ENCODE results near the gene DYSF.

DYSF gene

DNA sequence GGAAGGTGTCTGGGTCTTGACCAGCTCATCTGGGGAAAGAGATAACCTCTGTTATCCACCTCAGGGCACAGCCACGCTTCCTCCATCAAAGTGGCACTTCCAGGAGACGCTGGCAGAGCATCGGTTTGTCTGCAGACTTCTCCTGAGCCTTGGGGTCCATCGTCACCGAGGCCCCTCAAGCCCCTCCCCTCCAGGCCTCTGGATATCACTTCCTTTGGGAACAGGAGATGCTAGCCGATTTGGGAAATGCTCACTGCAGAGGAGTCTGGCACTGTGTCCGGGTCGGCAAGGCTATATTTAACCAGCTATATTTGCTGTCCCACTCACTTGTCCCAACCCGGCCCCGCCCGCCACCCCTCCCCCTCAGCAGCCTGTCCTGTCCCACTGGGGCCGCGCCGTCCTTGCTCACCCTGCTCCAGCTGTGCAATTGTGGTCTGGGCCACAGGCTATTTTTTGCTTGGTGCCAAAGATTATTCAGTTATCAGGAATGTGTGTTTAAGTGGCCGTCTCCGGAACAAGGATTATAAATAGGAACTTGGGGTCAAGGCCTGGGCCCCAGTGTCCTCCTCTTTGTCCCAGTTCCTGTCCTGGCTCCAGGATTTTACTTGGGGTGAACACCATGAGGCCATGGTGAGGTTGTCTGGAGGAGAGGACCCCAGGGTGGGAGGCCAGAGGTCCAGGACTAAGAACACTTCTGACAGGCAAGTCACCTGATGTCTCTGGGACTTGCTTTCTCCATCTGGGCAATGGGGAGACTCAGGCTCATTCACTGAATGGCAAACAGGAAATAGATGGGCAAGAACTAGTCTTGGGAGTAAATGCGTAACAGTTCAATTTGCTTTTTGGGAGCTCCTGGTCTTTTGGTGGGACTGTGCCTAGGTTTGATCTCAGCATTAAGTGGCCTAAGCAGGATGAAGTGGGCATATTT lies 263.6 kb downstream of the DYSF start:
- DNase-seq, result no peak

DNA sequence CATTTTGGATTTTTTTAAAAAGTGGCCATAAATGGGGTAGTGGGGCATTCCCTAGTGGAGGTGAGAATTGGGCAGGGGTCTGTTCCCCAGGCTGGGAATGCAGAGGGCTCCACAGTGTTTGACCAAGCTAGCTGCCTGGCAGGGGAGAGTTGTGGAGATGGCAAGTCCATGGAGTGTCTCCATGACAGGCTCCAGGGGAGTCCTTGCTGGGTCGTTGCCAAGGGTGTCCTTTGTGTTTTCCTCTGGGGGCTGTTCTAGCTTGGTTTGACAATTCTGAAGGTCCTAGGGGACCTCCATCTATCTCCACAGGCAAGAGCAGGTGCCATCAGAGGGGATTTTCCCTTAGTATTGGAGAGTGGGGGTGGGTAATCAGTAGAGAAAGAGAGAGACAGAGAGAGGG lies 265.3 kb downstream of the DYSF start:
- no peak for DNase-seq

DNA sequence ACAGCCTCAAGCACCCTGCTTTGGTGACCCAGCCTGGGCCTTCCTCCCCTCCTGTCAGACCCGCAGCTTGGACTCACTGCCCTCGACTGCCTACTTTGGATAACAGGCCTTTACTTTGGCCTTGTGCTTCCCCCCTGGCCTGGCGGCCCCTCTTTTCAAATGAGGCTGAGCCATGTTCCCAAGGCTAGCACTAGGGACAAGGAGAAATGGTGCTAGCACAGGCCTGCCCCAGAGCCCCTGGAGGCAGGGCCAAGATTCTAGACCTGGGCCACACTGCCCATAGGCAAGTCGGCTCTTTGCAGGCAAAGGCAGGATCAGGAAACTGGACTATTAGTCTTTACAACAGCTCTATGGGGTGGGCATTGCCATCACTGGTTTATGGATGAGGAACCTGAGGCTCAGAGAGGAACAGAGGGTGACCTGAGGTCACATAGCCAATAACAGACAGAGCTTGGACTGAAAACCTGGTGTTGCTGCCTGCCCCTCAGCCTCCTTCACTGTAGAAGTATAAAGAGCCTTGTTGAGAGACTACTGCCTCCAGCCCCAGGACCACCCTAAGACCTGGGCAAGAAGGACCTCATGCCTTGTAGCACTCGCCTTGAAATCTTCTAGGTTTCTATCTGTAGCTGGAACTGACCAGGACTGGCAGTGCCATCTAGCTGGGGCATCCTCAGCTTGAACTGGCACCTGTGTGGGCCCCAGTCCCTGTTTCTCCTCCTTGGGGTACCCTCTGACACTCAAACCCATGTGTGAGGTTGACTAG lies 266.3 kb downstream of the DYSF start:
- no peak for DNase-seq

DNA sequence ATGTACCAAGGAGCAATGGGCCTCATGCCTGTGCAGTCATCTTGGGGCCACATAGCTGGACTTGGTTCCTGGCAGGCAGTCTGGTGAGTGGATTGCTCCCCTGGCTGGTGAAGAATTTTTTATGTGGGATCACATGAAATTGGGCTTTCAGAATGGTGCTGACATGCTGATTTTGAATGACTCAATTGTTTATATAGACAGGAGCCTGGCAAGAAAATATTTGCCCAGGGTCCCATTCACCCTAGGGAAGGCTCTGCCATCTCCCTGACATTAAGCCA lies 266.9 kb downstream of the DYSF start:
- DNase-seq, result no peak

DNA sequence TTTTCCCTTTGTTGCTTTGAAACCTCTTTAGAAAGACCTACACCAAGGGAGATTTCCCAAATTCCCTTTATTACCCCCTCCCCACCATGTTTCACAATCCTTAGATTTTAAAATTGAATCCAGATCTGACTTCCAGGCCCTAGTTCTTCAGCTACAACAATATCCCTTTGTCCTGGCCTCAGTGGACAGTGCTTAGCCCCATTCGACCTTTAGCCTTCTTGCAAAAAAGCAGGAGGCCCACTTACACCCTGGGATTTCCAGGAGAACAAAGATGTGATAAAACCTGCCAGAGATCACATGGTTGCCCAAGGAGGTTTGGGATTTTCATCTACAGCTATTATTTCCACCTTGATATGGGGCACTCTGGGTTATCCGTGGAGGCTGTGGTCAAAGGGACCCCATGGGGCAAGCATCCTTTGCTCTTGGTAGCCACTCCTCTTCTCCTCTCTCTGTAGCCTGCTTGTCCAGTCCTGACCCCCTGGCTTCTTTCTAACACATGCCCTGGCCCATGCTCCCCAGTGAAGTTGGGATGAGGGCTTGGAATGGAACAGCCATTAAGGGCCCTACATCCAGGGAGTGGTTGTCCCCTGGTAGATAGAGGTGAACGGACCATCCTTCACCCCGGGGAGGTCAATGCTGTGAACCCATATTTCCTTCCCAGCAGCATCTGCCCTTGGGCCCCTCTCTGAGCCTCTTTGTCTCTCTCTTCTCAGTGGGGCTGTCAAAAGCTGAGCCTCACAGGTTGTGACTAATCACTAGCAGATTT lies 267.4 kb downstream of the DYSF start:
- DNase-seq, result no peak

DNA sequence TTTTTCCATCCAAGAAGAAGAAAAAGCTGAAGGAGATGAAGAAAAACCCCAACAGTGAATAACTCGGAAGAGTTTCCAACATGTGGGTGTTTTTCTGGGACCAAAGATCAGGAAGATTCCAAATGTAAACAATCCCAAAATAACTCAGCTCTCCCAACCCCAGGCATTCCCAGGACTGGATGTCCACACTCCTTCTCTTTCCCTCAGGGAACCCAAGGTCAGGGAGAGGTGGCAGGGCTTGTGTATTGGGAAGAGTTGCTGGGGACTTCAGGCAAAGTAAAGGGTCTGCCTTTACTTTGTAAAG lies 268.0 kb downstream of the DYSF start:
- DNase-seq, result no peak

DNA sequence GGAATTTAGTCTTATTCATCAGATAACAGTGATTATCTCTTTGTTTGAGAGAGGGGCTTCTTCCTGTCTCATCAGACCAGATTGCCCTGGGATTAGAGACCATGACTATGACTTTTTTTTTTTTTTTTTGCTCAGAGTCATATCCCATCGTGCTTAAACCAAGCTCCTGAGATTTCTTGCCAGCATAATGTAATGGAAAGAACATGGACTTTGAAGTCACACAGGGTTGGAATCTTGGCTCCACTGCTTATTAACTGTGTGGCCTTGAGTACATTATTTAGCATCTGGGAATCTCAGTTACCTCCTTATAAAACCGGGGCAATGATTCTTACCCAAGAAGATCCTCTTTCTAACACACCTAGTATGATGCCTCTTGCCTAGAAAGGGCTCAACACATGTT lies 268.3 kb downstream of the DYSF start:
- DNase-seq, result no peak

DNA sequence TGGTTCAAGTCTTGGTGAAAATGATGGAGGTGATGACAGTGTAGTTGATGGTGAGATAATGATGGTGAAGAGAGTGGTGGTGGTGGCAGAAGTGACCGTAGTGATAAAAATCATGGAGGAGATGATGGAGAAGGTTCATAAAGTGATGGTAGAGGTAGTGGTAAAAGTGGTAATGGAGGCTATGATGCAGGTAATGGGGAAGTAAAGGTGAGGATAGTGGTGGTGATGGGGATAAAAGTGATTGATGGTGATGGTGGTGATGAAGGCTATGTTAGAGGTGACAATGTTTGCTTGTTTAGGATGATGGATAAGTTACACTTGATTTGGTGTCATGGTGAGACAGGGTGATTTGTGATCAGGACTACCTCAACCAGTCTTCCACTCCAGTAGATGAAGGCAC lies 268.9 kb downstream of the DYSF start:
- DNase-seq, result no peak

DNA sequence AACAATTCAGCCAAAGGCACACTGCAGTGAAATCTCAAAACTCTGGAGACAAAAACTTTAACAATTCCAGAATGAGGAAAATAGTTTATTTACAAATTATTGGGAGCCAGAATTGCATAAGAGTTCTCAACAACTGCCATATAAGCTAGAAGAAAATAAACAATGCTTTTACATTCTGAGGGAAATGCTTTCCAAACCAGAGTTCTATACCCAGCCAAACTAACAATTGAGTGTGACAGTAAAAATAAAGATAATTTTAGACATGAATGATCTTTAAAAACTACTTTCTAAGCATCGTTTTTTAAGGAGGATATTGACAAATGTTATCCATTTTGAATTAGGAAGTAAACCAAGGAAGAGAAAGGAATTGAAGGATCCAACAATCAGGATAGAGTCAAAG lies 271.4 kb downstream of the DYSF start:
- DNase-seq, result no peak

DNA sequence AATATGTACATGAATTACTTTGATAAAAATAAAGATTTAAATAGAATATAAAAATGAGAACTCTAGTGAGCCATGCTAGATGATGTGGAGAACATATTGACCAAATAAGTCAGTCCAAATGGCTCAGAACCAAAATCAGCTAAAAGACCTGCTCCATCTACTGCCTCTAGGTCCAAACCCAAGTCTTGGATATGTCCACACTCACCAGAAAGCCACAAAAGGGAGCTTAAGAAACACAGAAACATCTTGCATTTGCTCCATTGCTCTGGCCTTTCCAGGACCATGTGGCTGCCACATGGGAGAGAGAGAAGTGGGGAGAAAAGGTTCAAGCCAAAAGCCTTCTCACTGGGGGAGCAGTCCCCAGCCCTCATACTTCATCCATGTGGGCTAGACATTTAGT lies 272.5 kb downstream of the DYSF start:
- DNase-seq, result no peak

DNA sequence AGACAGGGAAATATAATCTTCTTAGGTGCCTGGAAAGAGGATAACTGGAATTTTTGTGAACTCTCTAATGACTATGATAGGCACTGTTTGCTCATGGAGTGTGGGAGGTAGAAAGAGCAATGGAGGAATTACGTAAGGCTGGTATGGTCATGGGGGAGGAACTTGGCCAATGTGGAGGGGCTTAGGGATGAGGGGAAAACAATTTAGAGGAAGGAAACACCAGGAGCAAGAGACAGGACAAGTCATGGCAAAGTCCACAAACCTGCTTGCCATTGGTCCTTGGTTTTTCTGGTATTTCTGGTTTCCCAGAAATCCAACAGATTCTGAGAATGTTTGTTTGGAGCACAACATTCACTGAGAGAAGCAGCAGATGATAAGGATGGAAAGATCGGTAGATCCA lies 274.2 kb downstream of the DYSF start:
- DNase-seq, result no peak

DNA sequence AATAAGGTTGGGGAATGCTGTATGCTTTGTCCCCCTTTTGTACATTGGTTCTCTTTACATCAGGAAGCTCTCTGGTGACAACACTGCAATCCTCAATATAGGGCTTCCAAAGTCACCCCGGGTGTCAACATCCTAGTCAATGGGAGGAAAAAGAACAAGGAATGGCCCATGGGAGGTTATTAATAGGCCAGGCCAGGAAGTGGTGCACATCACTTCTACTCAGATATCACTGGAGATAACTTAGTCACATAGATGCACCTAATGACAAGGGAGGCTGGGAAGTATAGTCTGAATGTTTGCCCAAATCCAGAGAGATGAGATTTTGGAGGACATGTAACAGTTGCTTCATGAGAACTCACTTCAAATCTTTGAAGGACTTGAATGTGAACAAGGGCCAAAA lies 274.7 kb downstream of the DYSF start:
- DNase-seq, result no peak

DNA sequence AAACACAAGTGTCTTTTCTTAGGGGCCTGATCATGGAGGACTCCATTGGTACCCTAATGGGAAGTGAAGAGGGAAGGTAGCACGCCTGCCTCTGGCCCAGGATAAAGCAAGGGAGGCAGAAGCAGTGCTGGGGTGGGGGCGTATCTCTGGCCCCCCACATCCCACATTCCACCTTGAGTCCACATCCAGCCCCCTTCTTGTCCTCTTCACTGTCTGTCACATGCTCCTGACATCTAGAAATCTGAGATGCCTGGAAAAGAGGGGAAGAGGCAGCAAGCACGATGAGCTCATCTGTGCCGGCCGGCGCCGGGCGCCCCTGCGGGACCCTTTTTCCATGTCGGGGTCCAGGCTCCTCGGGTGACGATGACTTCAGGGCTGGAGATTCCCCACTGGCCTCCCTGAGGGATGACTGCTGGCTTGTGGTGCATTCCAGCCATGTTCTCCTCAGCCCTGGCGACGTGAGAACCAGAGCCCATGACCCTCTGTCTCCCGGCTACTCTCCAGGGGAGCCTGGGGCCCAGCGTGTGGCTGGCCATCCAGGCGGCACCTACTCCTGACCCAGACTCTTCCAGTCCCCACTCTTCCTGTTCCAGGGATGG lies 277.5 kb downstream of the DYSF start:
- DNase-seq, result no peak

DNA sequence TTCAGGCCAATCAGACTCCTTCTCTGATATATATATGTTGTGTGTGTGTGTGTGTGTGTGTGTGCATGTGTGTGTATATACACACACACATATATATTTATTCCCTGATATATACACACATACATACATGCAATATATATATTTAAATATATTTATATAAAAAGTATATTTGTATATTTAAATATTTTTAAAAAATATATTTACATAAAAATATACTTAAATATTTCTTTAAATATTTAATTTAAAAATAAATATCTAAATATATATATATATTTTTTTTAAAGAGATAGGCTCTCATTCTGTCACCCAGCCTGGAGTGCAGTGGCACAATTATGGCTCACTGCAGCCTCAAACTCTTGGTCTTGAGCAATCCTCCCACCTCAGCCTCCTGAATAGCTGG lies 281.3 kb downstream of the DYSF start:
- DNase-seq, result no peak

DNA sequence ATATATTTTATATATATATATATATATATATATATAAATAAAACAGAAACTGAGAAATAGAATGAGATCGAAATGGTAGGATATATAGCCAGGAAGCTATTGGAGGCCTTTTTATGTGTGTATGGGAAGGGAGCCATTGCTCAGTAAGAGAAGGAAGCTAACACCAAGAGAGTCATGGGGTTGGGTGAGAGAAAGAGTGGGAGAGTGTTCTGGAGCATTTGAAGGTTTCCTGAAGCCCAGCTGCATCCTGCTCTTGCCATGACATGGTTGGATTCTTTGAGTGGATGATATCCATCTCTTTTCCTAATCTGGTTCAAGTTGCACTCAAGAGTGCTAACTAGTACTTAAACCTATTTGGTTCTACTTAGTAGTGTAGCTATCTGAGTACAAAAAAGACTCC lies 282.3 kb downstream of the DYSF start:
- DNase-seq, result no peak

Measured in stimulated activated CD4-positive, alpha-beta T cell treated with anti-CD3 and anti-CD28 coated beads, Interleukin-4, amount 100 ng/mL, for 4 hours (primary cell).